HG03097 (cell line): Measurements from ENCODE around the gene PHLDB3.

ENCODE experiments used
- ATAC-seq: cut with Tn5 transposase; IDR thresholded peaks from one replicate; pipeline ENCODE4 v1.9.1; 2021; ENCODE audit not compliant: unreplicated experiment, low FRiP score

Gene PHLDB3

DNA sequence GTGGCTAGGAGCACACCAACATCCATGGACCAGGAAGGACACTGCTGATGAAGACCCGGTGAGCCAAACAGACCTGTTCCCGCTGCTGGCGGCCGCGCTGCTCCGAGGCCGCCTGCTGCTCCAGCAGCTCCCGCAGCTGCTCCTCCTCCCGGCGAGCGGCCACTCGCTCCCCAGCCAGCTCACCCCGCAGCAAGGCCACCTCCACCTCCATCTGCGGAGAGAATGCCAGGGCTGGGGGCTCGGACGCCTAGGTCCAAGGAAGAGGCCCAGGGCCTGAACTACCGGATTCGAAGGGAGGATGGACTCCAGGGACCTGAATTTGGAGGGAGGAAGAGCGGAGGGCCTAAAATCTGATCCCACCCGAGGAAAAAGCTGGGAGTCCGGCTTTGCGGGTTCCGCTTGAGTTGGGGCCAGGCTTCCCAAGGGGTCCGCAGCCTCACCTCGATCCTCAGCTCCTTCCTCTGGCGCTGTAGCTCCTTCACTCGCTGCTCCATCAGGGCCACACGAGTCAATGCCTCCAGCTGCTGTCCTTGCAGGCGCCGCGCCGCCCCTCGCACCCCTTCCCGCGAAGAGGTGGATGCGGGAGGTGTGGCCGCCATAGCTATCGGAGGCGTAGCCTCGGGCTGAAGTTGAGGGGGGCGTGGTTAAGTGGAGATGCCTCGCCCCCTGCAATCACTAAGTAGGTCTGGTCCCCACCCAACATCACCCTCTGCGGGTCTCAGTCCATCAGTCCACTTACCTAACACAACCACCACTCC, 2.7 kb downstream of the PHLDB3 start:
- no peak for ATAC-seq

DNA sequence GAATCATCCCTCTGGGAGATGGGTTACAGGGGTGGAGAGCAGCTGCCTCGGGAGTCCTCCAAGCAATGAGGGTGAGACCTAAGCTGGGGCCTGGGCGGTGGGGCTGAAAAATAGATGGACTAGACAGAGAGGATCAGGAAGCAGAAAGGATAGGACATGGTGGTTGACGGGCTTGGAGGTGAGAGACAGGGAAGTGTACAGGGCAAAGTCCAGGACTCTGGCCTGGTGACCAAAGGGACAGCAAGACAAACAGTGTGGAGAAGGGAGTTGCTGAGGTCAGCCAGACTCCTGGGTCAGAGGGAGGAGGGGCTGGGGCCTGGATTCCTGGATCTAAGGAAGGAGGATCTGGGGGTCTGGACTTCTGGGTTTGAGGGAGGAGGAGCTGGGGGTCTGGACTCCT, 5.5 kb downstream of the PHLDB3 start:
- no peak for ATAC-seq

DNA sequence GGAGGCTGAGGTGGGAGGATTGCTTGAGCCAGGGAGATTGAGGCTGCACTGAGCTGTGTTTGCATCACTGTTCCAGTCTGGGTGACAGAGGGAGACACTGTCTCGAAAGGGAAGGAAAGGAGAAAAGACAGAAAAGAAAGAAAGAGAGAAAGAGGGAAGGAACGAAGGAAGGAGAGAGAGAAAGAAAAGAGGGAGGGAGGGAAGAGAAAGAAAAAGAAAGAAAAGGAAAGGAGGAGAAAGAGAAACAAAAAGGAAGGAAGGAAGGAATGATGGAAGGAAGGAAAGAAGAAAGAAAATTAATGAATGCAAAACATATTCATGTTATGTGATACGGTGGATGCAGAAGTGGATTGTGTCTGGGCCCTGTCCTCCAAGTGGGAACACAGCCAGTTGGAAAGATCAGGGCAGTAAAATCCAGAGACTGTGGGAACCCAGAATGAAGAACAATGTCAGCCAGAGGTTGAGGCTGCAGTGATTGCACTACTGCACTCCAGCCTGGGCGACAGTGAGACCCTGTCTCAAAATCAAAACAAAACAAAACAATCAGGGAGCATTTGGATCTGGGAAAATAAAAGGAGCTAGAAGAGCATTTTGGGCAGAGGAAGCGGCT, 6.2 kb downstream of the PHLDB3 start:
- ATAC-seq, result no peak

DNA sequence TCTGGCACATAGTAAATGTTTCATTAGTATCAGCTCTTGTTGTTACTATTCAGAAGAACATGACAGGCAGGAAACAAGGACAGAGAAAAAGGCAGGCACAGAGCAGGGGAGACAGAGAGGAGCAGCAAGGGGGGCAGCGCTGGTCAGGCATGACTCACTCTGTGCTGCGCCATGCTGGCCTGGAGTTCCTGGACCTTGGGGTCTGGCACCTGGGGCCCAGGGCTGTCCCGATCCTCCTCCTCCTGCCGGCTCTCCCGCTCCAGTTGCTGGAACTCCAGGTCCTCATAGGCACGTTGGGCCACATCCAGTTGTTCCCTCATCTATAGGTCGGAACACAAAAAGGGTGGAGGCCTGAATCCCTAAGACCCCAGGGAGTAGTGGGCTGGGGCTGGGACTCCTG, 7.6 kb downstream of the PHLDB3 start:
- no peak for ATAC-seq

DNA sequence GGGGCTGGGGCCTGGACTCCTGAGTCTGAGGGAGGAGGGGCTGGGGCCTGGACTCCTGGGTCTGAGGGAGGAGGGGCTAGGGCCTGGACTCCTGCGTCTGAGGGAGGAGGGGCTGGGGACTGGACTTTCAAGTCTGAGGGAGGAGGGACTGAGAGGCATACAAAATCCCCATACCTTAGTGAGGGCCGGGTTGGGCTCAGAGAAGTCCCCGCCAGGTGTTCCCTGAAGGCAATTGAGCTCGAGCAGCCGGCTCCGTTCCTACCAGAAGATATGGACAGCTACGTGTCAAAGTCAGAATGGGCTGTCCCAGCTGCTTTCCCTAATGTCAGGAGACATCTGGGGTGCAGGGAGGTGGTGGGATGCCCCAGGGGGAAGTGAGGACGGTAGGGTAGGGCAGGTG, 9.5 kb downstream of the PHLDB3 start:
- ATAC-seq, result no peak

DNA sequence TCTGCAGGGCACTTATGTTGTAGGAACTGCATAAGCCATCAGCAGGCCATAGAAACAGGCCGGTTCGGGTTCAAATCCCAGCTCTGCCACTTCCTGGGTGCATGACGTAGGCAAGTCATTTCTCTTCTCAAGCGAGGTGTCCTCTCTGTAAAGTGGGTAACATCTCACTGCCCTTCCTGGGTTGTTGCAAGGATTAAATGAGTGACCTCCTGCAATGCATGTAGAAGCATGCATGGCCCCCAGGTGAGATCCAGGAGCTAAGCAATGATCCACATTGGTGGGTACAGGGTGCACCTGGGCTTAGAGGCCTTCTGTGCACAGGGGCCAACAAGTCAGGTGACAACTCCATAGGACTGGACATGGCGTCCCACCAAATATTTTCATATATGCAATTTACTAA, 13.8 kb downstream of the PHLDB3 start:
- ATAC-seq, result no peak

DNA sequence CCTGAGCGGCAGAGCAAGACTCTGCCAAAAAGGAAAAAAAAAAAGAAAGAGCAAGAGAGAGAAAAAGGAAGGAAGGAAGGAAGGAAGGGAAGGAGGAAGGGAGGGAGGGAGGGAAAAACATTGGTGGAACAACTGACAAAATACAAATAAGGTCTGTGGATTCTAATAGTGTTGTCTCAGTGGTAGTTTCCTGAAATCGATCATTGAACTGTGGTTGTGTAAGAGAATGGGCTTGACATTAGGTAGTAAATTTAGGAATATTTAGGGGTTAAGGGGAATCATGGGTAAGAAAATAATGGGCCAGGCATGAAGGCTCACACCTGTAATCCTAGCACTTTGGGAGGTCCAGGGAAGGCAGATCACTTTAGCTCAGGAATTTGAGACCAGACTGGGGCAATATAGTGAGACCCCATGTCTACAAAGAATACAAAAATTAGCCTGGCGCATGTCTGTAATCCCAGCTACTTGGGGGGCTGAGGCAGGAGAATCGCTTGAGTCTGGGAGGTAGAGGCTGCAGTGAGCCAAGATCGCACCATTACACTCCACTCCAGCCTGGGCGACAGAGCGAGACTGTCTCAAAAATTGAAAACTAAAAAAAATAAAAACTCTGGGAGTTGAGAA, 14.5 kb downstream of the PHLDB3 start:
- no peak for ATAC-seq

DNA sequence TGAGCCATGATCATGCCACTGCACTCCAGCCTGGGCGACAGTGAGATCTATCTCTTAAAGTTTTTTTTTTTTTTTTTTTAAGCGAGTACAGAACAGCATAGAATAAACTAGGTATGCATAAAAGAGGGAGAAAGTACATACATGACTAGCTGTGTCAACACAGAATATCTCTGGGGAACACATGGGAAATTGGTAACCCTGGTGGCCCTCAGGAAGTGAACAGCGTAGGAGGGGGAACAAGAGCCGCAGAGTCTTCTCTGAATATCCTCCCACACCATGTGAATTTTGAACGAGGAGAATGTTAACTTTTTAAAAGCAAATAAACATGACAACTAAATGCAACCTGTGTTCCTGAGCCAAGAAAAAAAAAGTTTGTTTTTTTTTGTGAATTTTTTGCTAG, 15.2 kb downstream of the PHLDB3 start:
- no peak for ATAC-seq

DNA sequence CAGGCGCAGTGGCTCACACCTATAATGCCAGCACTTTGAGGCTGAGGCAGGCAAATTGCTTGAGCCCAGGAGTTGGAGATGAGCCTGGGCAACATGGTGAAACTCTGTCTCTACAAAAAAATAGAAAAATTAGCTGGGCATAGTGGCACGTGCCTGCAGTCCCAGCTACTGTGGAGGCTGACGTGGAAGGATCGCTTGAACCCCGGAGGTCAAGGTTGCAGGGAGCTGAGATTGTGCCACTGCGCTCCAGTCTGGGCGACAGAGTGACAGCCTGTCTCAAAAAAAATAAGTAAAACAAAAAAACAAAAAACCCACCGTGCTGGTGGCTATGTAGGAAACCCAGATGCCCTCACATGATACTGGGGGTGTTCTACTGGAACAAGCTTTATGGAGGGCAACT, 16.4 kb downstream of the PHLDB3 start:
- ATAC-seq, result no peak

DNA sequence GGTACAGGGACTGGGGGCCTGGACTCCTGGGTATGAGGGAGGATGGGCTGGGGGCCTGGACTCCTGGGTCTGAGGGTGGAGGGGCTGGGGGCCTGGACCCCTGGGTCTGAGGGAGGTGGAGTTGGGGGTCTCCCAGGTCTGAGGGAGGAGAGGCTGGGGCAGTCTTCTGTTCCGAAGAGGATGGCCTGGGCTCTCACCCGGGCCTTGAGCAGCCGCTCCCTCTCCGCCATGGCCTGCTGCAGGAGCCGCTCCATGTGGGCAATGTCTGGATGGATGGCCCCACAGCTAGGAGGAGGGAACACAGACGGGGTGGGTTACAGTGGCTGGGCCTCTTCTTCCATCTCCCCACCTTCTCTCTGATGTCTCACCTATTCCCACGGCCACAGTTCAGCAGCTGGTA, 18.1 kb downstream of the PHLDB3 start:
- ATAC-seq, result no peak

DNA sequence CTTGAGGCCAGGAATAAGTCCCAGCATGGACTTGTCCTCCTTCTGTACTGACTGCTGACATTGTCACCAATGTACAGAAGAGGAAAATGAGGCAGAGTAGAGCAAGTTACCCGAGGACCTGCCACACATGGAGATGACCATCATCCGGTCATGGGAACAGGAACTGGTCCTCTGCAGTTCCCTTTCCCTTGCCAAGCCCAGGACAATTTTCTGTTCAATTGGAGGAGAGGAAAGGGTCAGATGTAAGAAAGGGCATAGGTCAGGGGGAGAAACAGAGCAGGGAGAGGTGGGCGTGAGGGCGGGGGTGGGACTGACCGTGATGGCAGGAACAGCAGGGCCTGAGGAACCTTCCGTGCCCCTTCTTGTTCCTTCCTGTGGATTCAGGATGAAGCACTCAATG, 18.6 kb downstream of the PHLDB3 start:
- ATAC-seq, result no peak

DNA sequence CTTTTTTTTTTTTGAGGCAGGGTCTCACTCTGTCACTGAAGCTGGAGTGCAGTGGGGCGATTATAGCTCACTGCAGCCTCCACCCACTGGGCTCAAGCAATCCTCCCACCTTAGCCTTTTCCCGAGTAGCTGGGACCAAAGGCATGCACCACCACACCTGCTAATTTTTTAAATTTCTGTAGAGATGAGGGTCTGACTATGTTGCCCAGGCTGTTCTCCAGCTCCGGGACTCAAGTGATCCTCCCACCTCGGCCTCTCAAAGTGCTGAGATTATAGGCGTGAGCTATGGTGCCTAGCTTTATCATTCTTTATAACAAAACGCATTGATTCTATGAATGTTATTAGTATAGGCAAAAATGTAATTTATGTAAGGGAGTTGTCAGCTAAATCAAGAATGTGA, 21.3 kb downstream of the PHLDB3 start:
- ATAC-seq, result no peak

DNA sequence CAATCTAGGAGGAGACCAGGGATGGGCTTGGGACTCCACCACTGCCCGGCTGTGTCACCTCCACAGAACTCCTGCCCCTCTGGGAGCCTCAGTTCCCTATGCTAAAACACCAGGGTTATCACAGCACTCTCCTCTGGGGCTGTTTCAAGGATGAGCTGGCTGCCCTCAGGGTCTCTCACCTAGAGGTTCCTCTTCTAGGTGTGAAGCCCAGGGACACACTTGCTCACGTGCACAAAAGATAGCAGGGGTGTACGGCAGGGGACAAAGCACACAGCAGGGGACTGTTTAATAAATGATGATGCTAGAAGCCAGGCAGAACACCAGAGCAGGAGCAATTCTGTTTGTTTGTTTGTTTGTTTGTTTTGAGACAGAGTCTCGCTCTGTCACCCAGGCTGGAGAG, 22.4 kb downstream of the PHLDB3 start:
- no peak for ATAC-seq

DNA sequence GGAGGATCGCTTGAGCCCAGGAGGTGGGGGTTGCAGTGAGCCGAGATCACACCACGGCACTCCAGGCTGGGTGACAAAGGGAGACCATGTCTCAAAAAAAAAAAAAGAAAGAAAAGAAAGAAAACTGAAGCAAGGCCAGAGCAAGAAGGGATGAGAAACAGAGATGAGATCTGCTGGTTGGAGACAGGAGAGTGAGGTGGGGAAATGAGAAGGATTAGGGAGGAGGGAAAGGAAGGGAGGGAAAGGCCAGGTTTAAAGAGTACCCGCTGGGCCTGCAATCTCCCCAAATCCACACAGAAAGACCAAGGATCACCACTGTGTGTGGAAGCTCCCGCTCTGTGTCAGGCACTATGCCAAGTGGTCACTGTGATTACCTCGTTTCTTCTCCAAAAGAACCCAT, 22.8 kb downstream of the PHLDB3 start:
- ATAC-seq, result no peak

DNA sequence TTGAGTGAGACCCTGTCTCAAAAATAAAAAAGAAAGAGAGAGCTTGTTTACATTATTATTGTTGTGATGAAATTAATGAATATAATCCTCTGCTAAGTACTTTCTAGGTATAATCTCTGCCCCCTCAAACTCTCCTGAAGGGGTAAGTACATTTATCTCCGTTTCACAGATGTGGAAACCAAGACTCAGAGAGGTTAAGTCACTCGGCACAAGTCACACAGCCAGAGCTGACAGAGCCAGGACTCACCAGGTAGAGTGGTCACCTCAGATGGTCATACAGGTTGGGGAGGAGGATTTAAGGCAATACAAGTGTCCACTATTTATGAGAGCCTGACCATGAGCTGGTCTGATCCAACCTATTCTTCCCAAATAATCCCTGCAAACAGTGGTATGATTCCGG, 24.0 kb downstream of the PHLDB3 start:
- no peak for ATAC-seq

DNA sequence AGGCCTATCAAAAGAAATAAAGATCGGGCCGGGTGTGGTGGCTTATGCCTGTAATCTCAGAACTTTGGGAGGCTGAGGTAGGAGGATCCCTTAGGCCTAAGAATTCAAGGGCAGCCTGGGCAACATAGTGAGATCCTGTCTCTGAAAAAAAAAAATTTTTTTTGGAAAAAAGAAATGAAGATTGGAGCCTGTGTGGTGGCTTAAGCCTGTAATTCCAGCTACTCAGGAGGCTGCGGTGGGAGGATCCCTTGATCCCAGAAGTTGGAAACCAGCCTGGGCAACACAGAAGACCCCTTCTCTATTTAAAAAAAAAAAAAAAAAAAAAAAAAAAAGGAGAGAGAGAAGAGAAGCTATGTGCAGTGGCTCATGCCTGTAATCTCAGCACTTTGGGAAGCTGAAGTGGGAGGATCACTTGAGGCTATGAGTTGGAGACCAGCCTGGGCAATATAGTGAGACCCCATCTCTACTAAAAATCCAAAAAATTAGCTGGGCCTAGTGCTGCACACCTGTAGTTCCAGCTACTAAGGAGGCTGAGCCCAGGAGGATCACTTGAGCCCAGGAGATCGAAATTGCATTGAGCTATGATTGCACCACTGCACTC, 24.5 kb downstream of the PHLDB3 start:
- ATAC-seq, result no peak

DNA sequence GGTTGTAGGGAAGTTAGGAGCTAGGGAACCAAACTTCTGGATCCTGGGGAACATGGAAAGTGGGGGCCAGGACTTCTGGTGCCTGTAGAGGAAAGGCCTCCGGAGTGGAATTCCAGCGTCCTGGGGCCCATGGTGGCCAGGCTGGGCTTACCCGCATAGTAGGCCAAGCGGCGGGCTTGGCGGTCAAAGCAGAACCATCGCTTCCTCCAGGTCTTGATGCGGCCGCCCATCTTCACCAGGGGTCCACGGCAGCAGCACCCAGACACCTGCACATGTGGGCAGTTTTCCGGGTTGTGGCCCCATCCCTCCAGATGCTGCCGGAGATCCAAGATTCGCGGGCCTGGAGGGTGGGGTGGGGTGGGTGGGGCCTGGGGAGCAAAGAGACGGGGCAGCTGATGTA, 25.3 kb downstream of the PHLDB3 start:
- ATAC-seq, result no peak

DNA sequence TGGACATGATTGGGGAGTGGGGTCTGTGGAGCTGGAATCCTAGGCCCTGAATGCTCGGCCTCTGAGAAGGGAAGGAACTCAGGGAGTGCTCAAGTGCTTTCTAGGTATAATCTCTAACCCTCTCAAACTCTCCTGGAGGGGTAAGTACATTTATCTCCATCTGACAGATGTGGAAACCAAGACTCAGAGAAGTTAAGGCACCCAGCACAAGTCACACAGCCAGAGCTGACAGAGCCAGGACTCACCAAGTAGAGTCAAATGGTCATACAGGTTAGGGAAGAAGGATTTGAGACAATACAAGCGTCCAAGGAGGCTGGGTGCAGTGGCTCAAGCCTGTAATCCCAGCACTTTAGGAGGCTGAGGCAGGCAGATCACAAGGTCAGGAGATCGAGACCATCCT, 26.2 kb downstream of the PHLDB3 start:
- no peak for ATAC-seq

DNA sequence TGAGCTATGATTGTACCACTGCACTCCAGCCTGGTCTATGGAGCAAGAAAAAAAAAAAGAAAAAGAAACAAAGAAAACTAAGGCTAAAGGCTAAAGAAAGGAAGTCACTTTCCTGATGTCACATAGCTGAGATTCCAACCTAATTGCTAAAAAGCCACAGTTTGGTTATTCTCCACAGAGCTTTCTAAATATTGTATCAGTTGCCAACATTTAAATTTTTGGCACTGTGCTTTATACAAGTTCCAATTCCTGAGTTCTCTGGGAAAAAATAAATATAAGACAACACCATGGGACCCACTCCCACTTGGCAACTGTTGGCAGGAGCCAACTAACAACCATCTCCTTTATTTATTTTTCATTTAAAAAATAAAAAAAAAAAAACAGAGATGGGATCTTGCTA, 27.9 kb downstream of the PHLDB3 start:
- no peak for ATAC-seq

DNA sequence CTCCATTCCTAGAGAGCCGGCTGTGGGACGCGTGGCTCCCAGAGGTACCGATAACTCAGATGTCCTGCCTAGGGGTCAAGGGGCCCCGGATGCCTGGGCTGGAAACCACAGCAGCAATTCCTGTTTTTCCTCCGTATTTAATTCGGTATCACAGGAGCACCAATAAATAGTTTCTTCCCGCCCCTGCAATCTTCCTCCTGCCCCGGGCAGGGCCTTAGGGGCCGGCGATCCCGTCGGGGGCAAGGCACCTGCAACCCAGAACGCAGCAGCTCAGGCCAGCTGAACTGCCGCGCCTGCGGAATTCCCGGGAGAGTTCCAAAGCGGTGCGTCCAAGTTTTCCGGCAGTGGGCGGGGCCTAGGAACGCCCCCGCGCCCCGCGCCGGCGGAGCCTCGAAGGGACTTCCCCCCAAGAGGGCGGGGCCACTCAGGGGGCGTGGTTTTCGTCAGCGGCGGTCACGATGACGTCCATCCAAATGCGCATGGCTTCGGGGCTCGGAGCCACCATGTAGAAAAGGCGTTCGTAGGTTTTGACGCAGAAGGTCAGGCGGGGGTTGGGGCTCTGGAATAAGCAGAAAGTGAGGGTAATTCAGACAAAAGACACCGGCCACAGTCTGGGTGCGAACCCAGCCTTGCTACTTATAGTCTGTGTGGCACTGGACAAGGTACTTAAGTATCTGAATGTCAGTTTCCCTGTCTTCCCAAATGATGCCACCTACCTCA, 29.4 kb downstream of the PHLDB3 start:
- ATAC-seq, result peak; percentile 68

DNA sequence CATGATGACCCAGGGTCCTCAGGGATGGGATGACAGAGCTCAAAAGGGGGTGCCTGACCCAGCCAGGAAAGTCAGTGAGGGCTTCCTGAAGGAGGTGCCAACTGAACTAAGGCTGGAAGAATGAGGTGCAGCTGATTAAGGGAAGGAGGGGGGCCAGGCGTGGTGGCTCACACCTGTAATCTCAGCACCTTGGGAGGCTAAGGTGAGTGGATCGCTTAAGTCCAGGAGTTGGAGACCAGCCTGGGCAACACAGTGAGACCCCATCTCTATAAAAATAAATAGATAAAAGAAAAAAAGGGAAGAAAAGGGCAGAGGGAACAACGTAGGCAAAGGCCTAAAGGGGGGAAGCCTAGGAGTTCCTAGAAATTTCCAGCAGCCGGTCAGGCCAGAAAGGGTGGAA, 30.1 kb downstream of the PHLDB3 start:
- ATAC-seq, result no peak
